NT2/D1 (cell line): ENCODE results near the gene ABLIM2.

Experiments used
- SUZ12 ChIP-seq: IDR thresholded peaks from 2 replicates; pipeline ENCODE4 v1.6.1; 2011; ENCODE audit not compliant: insufficient read length, insufficient read depth; ENCODE audit errors: extremely low read depth
- YY1 ChIP-seq: IDR thresholded peaks from 2 replicates; pipeline ENCODE4 v1.6.1; 2011; ENCODE audit not compliant: insufficient read length, insufficient read depth
- ZNF274 ChIP-seq: IDR thresholded peaks from 2 replicates; pipeline ENCODE4 v1.6.1; 2011; ENCODE audit warnings: mild to moderate bottlenecking, low read depth, low read length

GRCh38 chr4:8188743-8189550 is 30.3 kb upstream of the ABLIM2 start:
- TF ChIP-seq ZNF274 (no peak), YY1 (no peak), SUZ12 (no peak)
